ENCODE results near the gene RRP15.

RRP15 gene

GRCh38 chr1:218336328-218336727 is 51.2 kb downstream of the RRP15 start:
- TF ChIP-seq CTCF (conservative IDR thresholded peaks at IDR 0.05) (no peak), ZFX (IDR thresholded peaks at IDR 0.05) (no peak)
- H3K27ac ChIP-seq = no peak overlapping the region

- TF ChIP-seq CTCF (conservative IDR thresholded peaks at IDR 0.05) (peak; percentile 87), ZFX (IDR thresholded peaks at IDR 0.05) (no peak)
- no peak overlapping the region for H3K27ac ChIP-seq
Measured at GRCh38 chr1:218339267-218339831, 54.3 kb downstream of the RRP15 start.

GRCh38 chr1:218341325-218341724 is 56.2 kb downstream of the RRP15 start:
- no peak for TF ChIP-seq ZFX (IDR thresholded peaks at IDR 0.05)
- TF ChIP-seq CTCF (conservative IDR thresholded peaks at IDR 0.05) = no peak

GRCh38 chr1:218342091-218342490 is 57.0 kb downstream of the RRP15 start:
- no peak overlapping the region for H3K27ac ChIP-seq
- TF ChIP-seq ZFX (IDR thresholded peaks at IDR 0.05) (no peak), CTCF (conservative IDR thresholded peaks at IDR 0.05) (no peak)

More at GRCh38 chr1:218341325-218341724, 56.2 kb downstream of the RRP15 start:
- no peak overlapping the region for H3K27ac ChIP-seq

- peak within 1 kb of the TSS; percentile 58 for H3K27ac ChIP-seq
Measured at GRCh38 chr1:218344814-218345672, 60.0 kb downstream of the RRP15 start, which contains the start of gene TGFB2. TSS of gene TGFB2 (plus strand) at chr1:218345336. CDS start at chr1:218346702, 1,366 bp downstream.

GRCh38 chr1:218345673-218346390 is 60.7 kb downstream of the RRP15 start:
- H3K27ac ChIP-seq = peak overlapping the region; percentile 58
- TF ChIP-seq CTCF (conservative IDR thresholded peaks at IDR 0.05) (no peak), ZFX (IDR thresholded peaks at IDR 0.05) (peak; percentile 35; the same call in 1 of the 2 replicates)

More at GRCh38 chr1:218344814-218345672, 60.0 kb downstream of the RRP15 start, which contains the start of gene TGFB2:
- no peak for TF ChIP-seq CTCF (conservative IDR thresholded peaks at IDR 0.05)
- TF ChIP-seq ZFX (IDR thresholded peaks at IDR 0.05) = no peak
